GM12874 (cell line): Measurements from ENCODE around the gene KCNMA1.

Experiments
- TF ChIP-seq, protein P1 (sequence below): IDR thresholded peaks from 2 replicates; pipeline ENCODE4 v1.5.1; 2011; ENCODE audit warnings: low read depth, mild to moderate bottlenecking, control low read depth, low read length, moderate library complexity; ENCODE audit not compliant: insufficient read depth

KCNMA1 gene

DNA sequence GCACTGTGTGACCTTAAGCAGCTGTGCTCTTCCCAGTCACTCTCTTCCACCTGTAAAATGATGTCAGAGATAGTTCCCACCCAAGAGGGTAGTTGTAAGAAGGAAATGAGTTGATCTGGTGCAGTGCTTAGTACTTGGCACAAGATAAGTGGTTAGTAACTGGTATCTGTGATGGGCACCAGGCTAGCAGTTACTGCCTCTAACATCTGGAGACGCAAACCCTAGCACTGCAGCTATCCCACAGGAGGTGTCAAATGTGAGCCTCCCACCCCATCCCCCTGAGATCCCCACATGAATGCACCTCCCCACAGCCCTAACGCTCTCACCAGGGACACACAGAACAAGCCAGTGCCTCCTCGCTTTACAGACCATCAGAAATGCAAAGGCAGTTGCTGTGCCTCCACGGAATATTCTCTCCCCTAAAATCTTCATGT lies 72.0 kb downstream of the KCNMA1 start:
- TF ChIP-seq, protein P1, sequence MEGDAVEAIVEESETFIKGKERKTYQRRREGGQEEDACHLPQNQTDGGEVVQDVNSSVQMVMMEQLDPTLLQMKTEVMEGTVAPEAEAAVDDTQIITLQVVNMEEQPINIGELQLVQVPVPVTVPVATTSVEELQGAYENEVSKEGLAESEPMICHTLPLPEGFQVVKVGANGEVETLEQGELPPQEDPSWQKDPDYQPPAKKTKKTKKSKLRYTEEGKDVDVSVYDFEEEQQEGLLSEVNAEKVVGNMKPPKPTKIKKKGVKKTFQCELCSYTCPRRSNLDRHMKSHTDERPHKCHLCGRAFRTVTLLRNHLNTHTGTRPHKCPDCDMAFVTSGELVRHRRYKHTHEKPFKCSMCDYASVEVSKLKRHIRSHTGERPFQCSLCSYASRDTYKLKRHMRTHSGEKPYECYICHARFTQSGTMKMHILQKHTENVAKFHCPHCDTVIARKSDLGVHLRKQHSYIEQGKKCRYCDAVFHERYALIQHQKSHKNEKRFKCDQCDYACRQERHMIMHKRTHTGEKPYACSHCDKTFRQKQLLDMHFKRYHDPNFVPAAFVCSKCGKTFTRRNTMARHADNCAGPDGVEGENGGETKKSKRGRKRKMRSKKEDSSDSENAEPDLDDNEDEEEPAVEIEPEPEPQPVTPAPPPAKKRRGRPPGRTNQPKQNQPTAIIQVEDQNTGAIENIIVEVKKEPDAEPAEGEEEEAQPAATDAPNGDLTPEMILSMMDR, result no peak

DNA sequence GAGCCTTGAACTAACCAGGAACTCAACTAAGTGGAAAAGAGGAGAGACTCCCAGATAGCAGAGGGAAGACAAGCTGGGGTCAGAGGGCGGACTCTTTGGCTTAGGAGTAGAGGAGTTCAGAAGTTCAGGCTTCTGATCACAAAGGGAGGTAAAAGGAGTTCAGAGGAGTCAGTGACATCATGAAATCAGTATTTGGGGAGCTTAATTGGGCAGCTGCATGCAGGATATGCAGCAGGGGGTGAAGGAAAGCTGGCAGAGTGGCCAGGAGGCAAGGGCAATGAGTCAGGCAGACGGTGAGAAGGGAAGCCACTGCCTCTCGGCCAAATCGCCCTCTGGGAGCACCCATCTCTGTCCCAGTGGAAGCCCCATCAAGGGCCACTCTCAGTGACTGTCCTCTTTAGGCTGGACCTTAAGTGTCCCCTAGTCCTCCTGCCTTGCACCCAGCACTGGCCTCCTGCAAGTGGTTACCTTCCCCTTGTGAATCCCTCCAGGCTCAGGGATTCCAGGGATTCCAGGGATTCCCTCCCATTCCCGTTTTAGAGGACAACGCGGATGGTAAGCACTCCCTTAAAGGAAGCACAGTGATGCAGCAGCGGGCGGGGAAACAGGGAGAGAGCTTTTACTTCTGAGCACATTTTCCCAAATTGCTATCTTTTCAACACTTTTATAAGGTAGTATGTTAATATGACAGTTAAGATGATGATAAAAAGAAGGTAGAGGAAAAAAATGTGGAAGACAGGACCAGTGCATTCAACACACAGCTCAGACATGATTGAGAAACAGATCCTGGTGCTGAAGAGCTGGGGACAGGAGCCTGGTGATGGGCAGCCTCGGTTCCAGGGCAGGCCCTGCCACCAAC lies 72.6 kb downstream of the KCNMA1 start:
- TF ChIP-seq, protein P1, result no peak

DNA sequence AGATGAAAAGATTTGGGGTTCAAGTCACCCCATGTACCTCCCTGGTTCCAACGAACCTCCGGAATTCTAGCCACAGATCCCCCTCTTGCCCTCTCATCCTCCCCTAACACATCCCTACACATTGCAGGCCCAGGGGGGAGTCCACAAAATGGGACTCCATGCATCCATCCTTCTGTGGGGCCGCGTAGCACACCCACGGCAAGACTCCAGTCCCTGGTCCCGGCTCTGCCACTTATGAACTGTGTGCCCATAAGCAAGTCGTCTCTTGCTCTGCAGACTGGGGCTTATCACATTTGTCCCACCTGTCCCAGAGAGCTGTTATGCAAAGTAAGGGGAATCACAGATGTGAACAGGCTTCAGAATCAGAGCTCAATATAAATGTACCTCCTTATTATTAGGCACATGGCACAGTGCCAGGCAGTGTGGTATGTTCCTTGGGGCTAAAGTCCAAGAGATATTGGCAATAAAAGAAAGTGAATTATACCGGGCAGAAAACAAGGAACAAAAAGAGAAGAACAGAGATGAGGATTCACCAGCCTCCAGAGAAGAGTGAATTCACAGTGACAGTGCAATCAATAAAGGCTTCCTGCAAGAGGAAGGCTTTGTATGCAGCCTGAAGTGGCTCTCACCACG lies 73.9 kb downstream of the KCNMA1 start:
- TF ChIP-seq, protein P1, result no peak

DNA sequence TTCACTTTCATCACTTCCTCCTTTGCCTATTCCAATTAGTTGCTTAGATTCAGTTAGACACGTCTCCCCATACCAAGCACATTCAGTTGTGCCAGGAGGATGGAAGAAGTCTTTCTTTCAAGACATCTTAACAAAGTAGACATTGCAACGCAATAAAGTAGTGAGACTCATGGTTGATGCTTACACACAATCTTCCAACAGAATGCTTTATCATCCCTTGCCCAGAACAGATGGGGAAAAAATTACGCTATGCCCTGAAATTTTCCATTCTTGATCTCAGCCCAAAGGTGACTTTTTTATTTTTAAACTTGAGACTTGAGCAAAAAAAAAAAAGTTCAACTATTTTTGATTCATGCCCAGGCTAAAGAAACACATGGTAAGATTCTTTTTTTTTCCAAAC lies 74.9 kb downstream of the KCNMA1 start:
- TF ChIP-seq, protein P1, result no peak

DNA sequence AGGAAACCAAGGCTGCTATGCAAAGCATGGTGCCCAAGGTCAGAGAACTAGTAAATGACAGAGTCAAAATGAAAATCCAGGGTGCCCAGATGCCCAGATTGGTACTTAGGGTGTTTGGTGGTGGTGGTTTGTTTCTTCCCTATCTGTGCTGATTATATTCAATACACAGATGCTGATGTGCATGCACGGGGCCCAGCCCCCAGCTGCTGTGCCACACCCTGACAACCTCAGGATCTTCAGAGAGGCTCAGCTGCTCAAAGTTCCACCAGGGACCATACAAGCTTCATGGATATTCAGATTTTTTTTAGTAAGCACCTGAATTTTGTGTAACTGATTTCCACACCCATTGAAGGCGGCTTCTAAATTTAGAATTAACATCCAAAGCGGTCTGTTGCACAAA lies 75.6 kb downstream of the KCNMA1 start:
- TF ChIP-seq, protein P1, result no peak

DNA sequence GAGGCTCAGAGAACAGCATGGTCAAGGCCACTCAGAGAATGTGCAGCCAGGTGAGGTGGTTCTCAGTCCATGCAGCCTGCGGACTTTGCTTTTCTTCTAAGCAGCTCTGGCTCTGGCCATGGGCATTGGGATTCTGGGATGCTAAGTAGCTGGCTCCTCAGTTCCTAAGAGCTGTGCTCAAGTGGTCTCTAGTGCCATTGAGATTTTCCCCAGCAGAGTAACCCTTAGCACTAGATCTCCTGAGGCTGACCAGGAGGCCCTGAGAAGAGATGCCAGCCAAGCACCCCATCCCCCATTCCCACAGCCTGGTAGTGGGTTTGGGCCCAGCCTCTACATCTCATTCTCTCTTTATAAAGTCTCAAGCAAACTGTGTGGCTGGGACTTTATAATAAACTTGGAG lies 77.1 kb downstream of the KCNMA1 start:
- TF ChIP-seq, protein P1, result no peak

DNA sequence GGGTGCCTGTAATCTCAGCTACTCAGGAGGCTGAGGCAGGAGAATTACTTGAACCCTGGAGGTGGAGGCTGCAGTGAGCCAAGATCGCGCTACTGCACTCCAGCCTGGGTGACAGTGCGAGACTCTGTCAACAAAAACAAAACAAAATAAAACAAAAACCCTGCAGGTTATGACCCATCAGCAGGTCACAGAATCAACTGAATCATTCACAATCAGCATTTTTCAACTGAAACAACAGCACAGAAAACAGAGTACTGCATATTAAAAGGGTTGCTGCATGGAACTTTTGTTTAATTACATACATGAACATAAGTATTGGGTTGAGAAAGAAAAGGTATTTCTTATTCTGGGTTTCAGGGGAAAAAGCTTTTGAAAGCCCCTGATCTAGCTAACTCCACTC lies 77.6 kb downstream of the KCNMA1 start:
- TF ChIP-seq, protein P1, result no peak
